22Rv1 (cell line): ENCODE results near the gene PYGO2.

ENCODE experiments used
- CTCF ChIP-seq: fragments of 450-650 bp; IDR thresholded peaks from 2 replicates; pipeline ENCODE4 v1.5.1; 2017; ENCODE audit warnings: mild to moderate bottlenecking
- ZFX ChIP-seq: fragments of 450-650 bp; IDR thresholded peaks from 2 replicates; pipeline ENCODE4 v1.6.1; 2017; ENCODE audit warnings: antibody characterized with exemption, borderline replicate concordance

- TF ChIP-seq CTCF (no peak), ZFX (no peak)
These were observed 28.7 kb upstream of the PYGO2 start for GRCh38 chr1:154990276-154990675.
